ENCODE data around the gene R3HDM2.
"Not testable (repeated sequence)": the region's sequence is repeated elsewhere in the genome, so short reads cannot be mapped to it uniquely, and the experiment has no call there.

The R3HDM2 gene

GRCh38 chr12:57370696-57371095 is 60.1 kb downstream of the R3HDM2 start:
- DNase-seq, result no peak

GRCh38 chr12:57370072-57370471 is 60.8 kb downstream of the R3HDM2 start:
- no peak for DNase-seq

- no peak for DNase-seq
Measured at GRCh38 chr12:57369202-57369601, 61.6 kb downstream of the R3HDM2 start.

GRCh38 chr12:57368349-57369095 is 62.3 kb downstream of the R3HDM2 start:
- DNase-seq, result no peak

GRCh38 chr12:57367121-57367520 is 63.7 kb downstream of the R3HDM2 start:
- no peak for DNase-seq

GRCh38 chr12:57366315-57366714 is 64.5 kb downstream of the R3HDM2 start:
- no peak for DNase-seq

- DNase-seq, result not testable (repeated sequence)
Measured at GRCh38 chr12:57364156-57364555, 66.7 kb downstream of the R3HDM2 start.

- DNase-seq, result no peak
Measured at GRCh38 chr12:57360468-57360867, 70.4 kb downstream of the R3HDM2 start.

- DNase-seq, result no peak
Measured at GRCh38 chr12:57358646-57359045, 72.2 kb downstream of the R3HDM2 start.

GRCh38 chr12:57355734-57356133 is 75.1 kb downstream of the R3HDM2 start:
- no peak for DNase-seq

GRCh38 chr12:57352166-57352565 is 78.7 kb downstream of the R3HDM2 start:
- no peak for DNase-seq

GRCh38 chr12:57347284-57347683 is 83.6 kb downstream of the R3HDM2 start:
- DNase-seq, result no peak

GRCh38 chr12:57343703-57344378 is 87.0 kb downstream of the R3HDM2 start:
- no peak for DNase-seq

- DNase-seq, result no peak
Measured at GRCh38 chr12:57342207-57342691, 88.6 kb downstream of the R3HDM2 start.

GRCh38 chr12:57341275-57341990 is 89.4 kb downstream of the R3HDM2 start:
- no peak for DNase-seq

- no peak for DNase-seq
Measured at GRCh38 chr12:57340104-57340503, 90.7 kb downstream of the R3HDM2 start.

GRCh38 chr12:57336299-57336698 is 94.5 kb downstream of the R3HDM2 start:
- not testable (repeated sequence) for DNase-seq

- DNase-seq, result no peak
Measured at GRCh38 chr12:57334219-57334618, 96.6 kb downstream of the R3HDM2 start.

GRCh38 chr12:57332646-57333312 is 98.1 kb downstream of the R3HDM2 start:
- DNase-seq, result no peak

- DNase-seq, result no peak
Measured at GRCh38 chr12:57330992-57331391, 99.9 kb downstream of the R3HDM2 start.

- DNase-seq, result no peak
Measured at GRCh38 chr12:57329219-57329618, 101.6 kb downstream of the R3HDM2 start.

- no peak for DNase-seq
Measured at GRCh38 chr12:57325395-57325794, 105.4 kb downstream of the R3HDM2 start.

GRCh38 chr12:57323416-57323815 is 107.4 kb downstream of the R3HDM2 start:
- no peak for DNase-seq
